Caco-2 (cell line): ENCODE data around the gene PGBD5. TPM values are rescaled to one million over a fixed set of nuclear protein-coding genes. Genes with fewer than 3 reads are reported as not detected.

Experiments
- BruUV-seq: library from RNA; stranded (reverse); fragments of 400-500 nt; replicated peaks from 2 replicates; lab custom pipeline; 2021; lab: Mats Ljungman, UMichigan
- CTCF ChIA-PET: fragments of 300-600 bp; sonication (Branson Sonifier 250); formaldehyde crosslinking; loops from one replicate; lab custom pipeline; 2022; ENCODE audit warnings: antibody characterized with exemption; lab: Charles Lee
- POLR2A ChIA-PET: fragments of 300-600 bp; sonication (Branson Sonifier 250); formaldehyde crosslinking; loops from one replicate; lab custom pipeline; 2022; ENCODE audit warnings: antibody characterized with exemption; lab: Charles Lee
- DNase-seq, 2 experiments: peaks; one replicate each; pipeline versions ENCODE4 v3.0.0 to v3.0.0-alpha.2; 2020 to 2022
- H3K27me3 ChIP-seq: replicated peaks from 2 replicates; pipeline ENCODE4 v1.6.0; 2011; ENCODE audit warnings: low read length; ENCODE audit not compliant: control insufficient read depth, insufficient read depth
- H3K36me3 ChIP-seq: 2 replicates; pipeline ENCODE4 v1.5.1; 2011; ENCODE audit warnings: low read length; ENCODE audit not compliant: control insufficient read depth, insufficient read depth
- H3K4me1 ChIP-seq: fragments of 250-450 bp; sonication (Bioruptor Pico); 2 replicates; pipeline ENCODE4 v1.5.1; 2020; ENCODE audit warnings: mild to moderate bottlenecking
- H3K4me3 ChIP-seq: 2 replicates; pipeline ENCODE4 v1.5.1; 2011; ENCODE audit warnings: low read depth, mild to moderate bottlenecking, control low read depth, low read length
- H3K9me3 ChIP-seq: fragments of 250-450 bp; sonication (Bioruptor Pico); 2 replicates; pipeline ENCODE4 v1.5.1; 2020; ENCODE audit warnings: mild to moderate bottlenecking, moderate library complexity
- H3K27ac Mint-ChIP-seq: one replicate; pipeline ENCODE4 v1.8.0; 2022; ENCODE audit warnings: mixed read lengths; ENCODE audit not compliant: unreplicated experiment
- H3K27me3 Mint-ChIP-seq: one replicate; pipeline ENCODE4 v1.8.0; 2022; ENCODE audit warnings: mixed read lengths; ENCODE audit not compliant: insufficient read depth, unreplicated experiment
- H3K36me3 Mint-ChIP-seq: one replicate; pipeline ENCODE4 v1.8.0; 2022; ENCODE audit warnings: mild to moderate bottlenecking, mixed read lengths; ENCODE audit not compliant: insufficient read depth, unreplicated experiment
- H3K4me1 Mint-ChIP-seq: one replicate; pipeline ENCODE4 v1.8.0; 2022; ENCODE audit warnings: low read depth, mixed read lengths; ENCODE audit not compliant: unreplicated experiment
- H3K4me3 Mint-ChIP-seq: one replicate; pipeline ENCODE4 v1.8.0; 2022; ENCODE audit warnings: mild to moderate bottlenecking, moderate library complexity, mixed read lengths; ENCODE audit not compliant: unreplicated experiment
- H3K9me3 Mint-ChIP-seq: one replicate; pipeline ENCODE4 v1.8.0; 2022; ENCODE audit warnings: mixed read lengths; ENCODE audit not compliant: unreplicated experiment
- CTCF ChIP-seq, 2 experiments: fragments of 200-600 bp in 1 of 2; IDR thresholded peaks; 1 replicate in 1 of 2; 2 replicates in 1 of 2; pipeline versions ENCODE4 v1.5.1 to v1.8.0; 2011 to 2022; ENCODE audit warnings: antibody characterized with exemption in 1 of 2, control low read depth in 1 of 2, inconsistent platforms in 1 of 2, low read depth in 1 of 2, low read length in 1 of 2, mild to moderate bottlenecking in 1 of 2, moderate library complexity in 1 of 2; ENCODE audit not compliant: insufficient read depth in 1 of 2, severe bottlenecking in 1 of 2, unreplicated experiment in 1 of 2
- intact Hi-C: fragments of 100-400 bp; cut with micrococcal nuclease; formaldehyde crosslinking; loops from one replicate; pipeline ENCODE4 v1.10.0; 2022; ENCODE audit not compliant: unreplicated experiment
- total RNA-seq: library from RNA; stranded (reverse); gene quantifications from 2 replicates; pipeline ENCODE4 v1.2.3, GENCODE V29; 2022

Gene PGBD5
- total RNA-seq, 1 experiment from 2014 or later = 2.4 TPM

GRCh38 chr1:230365723-230366307 is 60.3 kb downstream of the PGBD5 start:
- no peak for TF ChIP-seq CTCF (IDR thresholded peaks at IDR 0.05; ENCODE audit: insufficient read depth in 1 of 2, low read depth in 1 of 2, low read length in 1 of 2, severe bottlenecking in 1 of 2, unreplicated experiment in 1 of 2)
- H3K4me1 ChIP-seq = no peaks in the 10 kb centered on the region
- BruUV-seq = no TSS peak
- H3K27me3 Mint-ChIP-seq = peaks cover 7% of the 10 kb centered on the region
- H3K4me3 ChIP-seq = no peak overlapping the region
- no peaks in the 10 kb centered on the region for H3K9me3 Mint-ChIP-seq
- POLR2A ChIA-PET = no interaction called here
- H3K9me3 ChIP-seq = no peaks in the 10 kb centered on the region
- H3K27me3 ChIP-seq = no peaks in the 10 kb centered on the region
- H3K36me3 ChIP-seq = no peaks in the 10 kb centered on the region; the same call in 1 of the 2 replicates
- DNase-seq = no peak
- no peak overlapping the region for H3K27ac Mint-ChIP-seq
- CTCF ChIA-PET = interaction anchor here (0.6 to 1.0 kb wide), 2 partner anchors 198 to 216 kb away, joined by 3 to 5 read pairs; no protein-coding TSS in a partner anchor
- peaks cover 6% of the 10 kb centered on the region for H3K4me1 Mint-ChIP-seq
- H3K36me3 Mint-ChIP-seq = no peaks in the 10 kb centered on the region
- intact Hi-C loops = no loop called here
- H3K4me3 Mint-ChIP-seq = no peak overlapping the region

GRCh38 chr1:230362949-230363348 is 63.2 kb downstream of the PGBD5 start:
- Histone ChIP-seq H3K4me1 (no peaks in the 10 kb centered on the region), H3K4me3 (no peak overlapping the region), H3K9me3 (no peaks in the 10 kb centered on the region), H3K27me3 (no peaks in the 10 kb centered on the region), H3K36me3 (no peaks in the 10 kb centered on the region)
- no TSS peak for BruUV-seq
- no peak for DNase-seq
- ChIA-PET CTCF (no interaction called here), POLR2A (no interaction called here)
- H3K4me3 Mint-ChIP-seq = no peak overlapping the region
- H3K27ac Mint-ChIP-seq = no peak overlapping the region
- H3K9me3 Mint-ChIP-seq = no peaks in the 10 kb centered on the region
- peaks cover 6% of the 10 kb centered on the region for H3K4me1 Mint-ChIP-seq
- intact Hi-C loops = no loop called here
- no peak for TF ChIP-seq CTCF (IDR thresholded peaks at IDR 0.05; ENCODE audit: insufficient read depth in 1 of 2, low read depth in 1 of 2, low read length in 1 of 2, severe bottlenecking in 1 of 2, unreplicated experiment in 1 of 2)
- H3K36me3 Mint-ChIP-seq = no peaks in the 10 kb centered on the region
- peaks cover 4% of the 10 kb centered on the region for H3K27me3 Mint-ChIP-seq

GRCh38 chr1:230361941-230362340 is 64.2 kb downstream of the PGBD5 start:
- TF ChIP-seq CTCF (IDR thresholded peaks at IDR 0.05; ENCODE audit: insufficient read depth in 1 of 2, low read depth in 1 of 2, low read length in 1 of 2, severe bottlenecking in 1 of 2, unreplicated experiment in 1 of 2) = no peak
- no TSS peak for BruUV-seq
- Mint-ChIP-seq H3K9me3 (no peaks in the 10 kb centered on the region), H3K27me3 (peaks cover under 1% of the 10 kb centered on the region), H3K27ac (no peak overlapping the region), H3K4me1 (peaks cover 6% of the 10 kb centered on the region), H3K4me3 (no peak overlapping the region), H3K36me3 (peaks cover 5% of the 10 kb centered on the region)
- no peak for DNase-seq
- no peak overlapping the region for H3K4me3 ChIP-seq
- ChIA-PET POLR2A (no interaction called here), CTCF (no interaction called here)
- H3K36me3 ChIP-seq = no peaks in the 10 kb centered on the region
- no peaks in the 10 kb centered on the region for H3K4me1 ChIP-seq
- intact Hi-C loops = no loop called here
- no peaks in the 10 kb centered on the region for H3K27me3 ChIP-seq
- H3K9me3 ChIP-seq = no peaks in the 10 kb centered on the region
